Ectodermal cell (in vitro differentiated cells): ENCODE data around the gene IFITM5.

Experiments
- H3K27ac ChIP-seq: 2 replicates; pipeline ENCODE4 v1.7.0; 2013; ENCODE audit warnings: mild to moderate bottlenecking, low read depth, low read length; ENCODE audit not compliant: insufficient read depth, poor library complexity, severe bottlenecking
- H3K27me3 ChIP-seq: 2 replicates; pipeline ENCODE4 v1.7.0; 2013; ENCODE audit warnings: mild to moderate bottlenecking, low read length; ENCODE audit not compliant: insufficient read depth, control insufficient read depth, poor library complexity, severe bottlenecking
- H3K36me3 ChIP-seq: one replicate; pipeline ENCODE4 v1.7.0; 2013; ENCODE audit warnings: low read length; ENCODE audit not compliant: control insufficient read depth, insufficient read depth
- H3K4me1 ChIP-seq: one replicate; pipeline ENCODE4 v1.7.0; 2013; ENCODE audit warnings: low read length; ENCODE audit not compliant: control insufficient read depth, insufficient read depth
- H3K4me3 ChIP-seq: 2 replicates; pipeline ENCODE4 v1.7.0; 2013; ENCODE audit warnings: low read depth, low read length, control low read depth; ENCODE audit not compliant: insufficient read depth
- H3K9me3 ChIP-seq: 2 replicates; pipeline ENCODE4 v1.7.0; 2013; ENCODE audit warnings: mild to moderate bottlenecking, low read length, moderate library complexity; ENCODE audit not compliant: control insufficient read depth
- WGBS, 2 experiments: methylation state at CpG; one replicate each; pipeline ENCODE4 v1.1.7; 2013; ENCODE audit warnings: missing lambda C conversion rate in 2 of 2; 5-methylcytosine and 5-hydroxymethylcytosine counted together

IFITM5 gene

GRCh38 chr11:303363-303762, 4.0 kb upstream of the IFITM5 start:
- 95% methylated on average over 12 of the region's 12 CpGs for WGBS, 2 experiments
- H3K4me1 ChIP-seq: peaks cover 26% of the 10 kb centered on the region
- no peak overlapping the region for H3K4me3 ChIP-seq
- H3K36me3 ChIP-seq: no peaks in the 10 kb centered on the region
- no peak overlapping the region for H3K27ac ChIP-seq
- no peaks in the 10 kb centered on the region for H3K9me3 ChIP-seq
- no peaks in the 10 kb centered on the region for H3K27me3 ChIP-seq

- H3K27me3 ChIP-seq: no peaks in the 10 kb centered on the region
- no peaks in the 10 kb centered on the region for H3K9me3 ChIP-seq
- 66 to 68% methylated on average over 20 of the region's 20 CpGs for WGBS, 2 experiments
- H3K27ac ChIP-seq: no peak overlapping the region
- peaks cover 14% of the 10 kb centered on the region for H3K4me1 ChIP-seq
- H3K36me3 ChIP-seq: no peaks in the 10 kb centered on the region
- H3K4me3 ChIP-seq: no peak overlapping the region
Observed at GRCh38 chr11:299951-300735, 817 bp upstream of the IFITM5 start.

GRCh38 chr11:298406-299065, 790 bp downstream of the IFITM5 start:
- Histone ChIP-seq H3K4me3 (no peak overlapping the region), H3K4me1 (peaks cover 8% of the 10 kb centered on the region), H3K9me3 (no peaks in the 10 kb centered on the region), H3K36me3 (no peaks in the 10 kb centered on the region), H3K27me3 (no peaks in the 10 kb centered on the region), H3K27ac (no peak overlapping the region)
- WGBS, 2 experiments: 89 to 90% methylated on average over 15 of the region's 15 CpGs

GRCh38 chr11:297586-298405, 1.5 kb downstream of the IFITM5 start:
- Histone ChIP-seq H3K36me3 (no peaks in the 10 kb centered on the region), H3K27me3 (no peaks in the 10 kb centered on the region), H3K9me3 (no peaks in the 10 kb centered on the region), H3K4me3 (no peak overlapping the region), H3K4me1 (peaks cover 8% of the 10 kb centered on the region), H3K27ac (no peak overlapping the region)
- 90% methylated on average over 26 of the region's 26 CpGs for WGBS, 2 experiments

- H3K27ac ChIP-seq: no peak overlapping the region
- no peaks in the 10 kb centered on the region for H3K36me3 ChIP-seq
- WGBS, 2 experiments: 93% methylated on average over 13 of the region's 13 CpGs
- H3K9me3 ChIP-seq: no peaks in the 10 kb centered on the region
- H3K4me3 ChIP-seq: no peak overlapping the region
- no peaks in the 10 kb centered on the region for H3K27me3 ChIP-seq
- H3K4me1 ChIP-seq: peaks cover 8% of the 10 kb centered on the region
Observed at GRCh38 chr11:297051-297585, 2.2 kb downstream of the IFITM5 start.

- WGBS, 2 experiments: 89 to 90% methylated on average over 35 of the region's 35 CpGs
- Histone ChIP-seq H3K9me3 (no peaks in the 10 kb centered on the region), H3K36me3 (no peaks in the 10 kb centered on the region), H3K27me3 (no peaks in the 10 kb centered on the region), H3K27ac (no peak overlapping the region), H3K4me3 (no peak overlapping the region), H3K4me1 (peaks cover 8% of the 10 kb centered on the region)
Observed at GRCh38 chr11:296171-297050, 2.9 kb downstream of the IFITM5 start.

GRCh38 chr11:295351-296170, 3.8 kb downstream of the IFITM5 start:
- 90 to 91% methylated on average over 26 of the region's 26 CpGs for WGBS, 2 experiments
- H3K9me3 ChIP-seq: no peaks in the 10 kb centered on the region
- no peak overlapping the region for H3K4me3 ChIP-seq
- peaks cover 8% of the 10 kb centered on the region for H3K4me1 ChIP-seq
- no peaks in the 10 kb centered on the region for H3K36me3 ChIP-seq
- H3K27ac ChIP-seq: no peak overlapping the region
- H3K27me3 ChIP-seq: no peaks in the 10 kb centered on the region

GRCh38 chr11:294780-295179, 4.5 kb downstream of the IFITM5 start:
- H3K27ac ChIP-seq: no peak overlapping the region
- no peak overlapping the region for H3K4me3 ChIP-seq
- peaks cover under 1% of the 10 kb centered on the region for H3K27me3 ChIP-seq
- no peaks in the 10 kb centered on the region for H3K9me3 ChIP-seq
- WGBS, 2 experiments: 94 to 96% methylated on average over 16 of the region's 16 CpGs
- H3K36me3 ChIP-seq: no peaks in the 10 kb centered on the region
- H3K4me1 ChIP-seq: peaks cover 8% of the 10 kb centered on the region
